ENCODE measurements around the gene SNX5. TPM values are rescaled to one million over a fixed set of nuclear protein-coding genes. Genes with fewer than 3 reads are reported as not detected.

Gene SNX5
- total and polyA plus RNA-seq, 10 of the 15 experiments (the other 5 are each of a cell fraction or from before 2014, with no cell fraction given), result 92.9 to 316 (median 245) TPM

- H3K27me3 ChIP-seq (replicated peaks in 1 of 2; ENCODE audit: control insufficient read depth in 2 of 2, insufficient read depth in 2 of 2, low read length in 1 of 2), result no peaks in the 10 kb centered on the region
- intact Hi-C loops (cut with micrococcal nuclease; ENCODE audit: unreplicated experiment) (no loop called here), in situ Hi-C loops (cut with MboI) (loop anchor here (5.0 kb wide), 1 partner anchor 48 kb away; no protein-coding TSS in a partner anchor)
- H4K20me1 ChIP-seq (ENCODE audit: control insufficient read depth, insufficient read depth), result no peaks in the 10 kb centered on the region
- ATAC-seq (no peak; the same call in 2 of the 3 replicates), FAIRE-seq (no peak), DNase-seq (ENCODE audit: low read depth, low spot score) (no peak)
- no peak overlapping the region for H3K9ac ChIP-seq (ENCODE audit: control insufficient read depth, insufficient read depth, low read length)
- H3K36me3 ChIP-seq (ENCODE audit: control insufficient read depth in 2 of 2, insufficient read depth in 2 of 2, low read length in 1 of 2), result peaks cover 13 to 33% of the 10 kb centered on the region in 2 experiments
- SMC1A ChIA-PET (ENCODE audit: uncharacterized antibody, unreplicated experiment), result interaction anchor here (1.0 to 3.4 kb wide), 7 partner anchors 17 to 436 kb away, joined by 4 to 32 read pairs (median 8); partner anchors contain the start of gene SNX5
- POLR2A ChIA-PET, result no interaction called here
- no peak overlapping the region for H2AFZ ChIP-seq (ENCODE audit: control insufficient read depth, low read depth, low read length)
- no peak overlapping the region for H3K4me2 ChIP-seq (ENCODE audit: control insufficient read depth, insufficient read depth)
- no TSS peak for BruUV-seq (replicated peaks)
- TF ChIP-seq PML (IDR thresholded peaks at IDR 0.05; ENCODE audit: low read length) (peak; percentile 48; the same call in 1 of the 2 replicates), YBX1 (IDR thresholded peaks at IDR 0.05) (no peak), POLR2A (IDR thresholded peaks at IDR 0.05; ENCODE audit: low read depth, low read length) (peak; percentile 63), MTA3 (IDR thresholded peaks at IDR 0.05; ENCODE audit: borderline replicate concordance, low read length) (peak; percentile 15), RCOR1 (conservative IDR thresholded peaks at IDR 0.05; ENCODE audit: low read depth, low read length) (no peak)
- TF ChIP-seq, protein P1, sequence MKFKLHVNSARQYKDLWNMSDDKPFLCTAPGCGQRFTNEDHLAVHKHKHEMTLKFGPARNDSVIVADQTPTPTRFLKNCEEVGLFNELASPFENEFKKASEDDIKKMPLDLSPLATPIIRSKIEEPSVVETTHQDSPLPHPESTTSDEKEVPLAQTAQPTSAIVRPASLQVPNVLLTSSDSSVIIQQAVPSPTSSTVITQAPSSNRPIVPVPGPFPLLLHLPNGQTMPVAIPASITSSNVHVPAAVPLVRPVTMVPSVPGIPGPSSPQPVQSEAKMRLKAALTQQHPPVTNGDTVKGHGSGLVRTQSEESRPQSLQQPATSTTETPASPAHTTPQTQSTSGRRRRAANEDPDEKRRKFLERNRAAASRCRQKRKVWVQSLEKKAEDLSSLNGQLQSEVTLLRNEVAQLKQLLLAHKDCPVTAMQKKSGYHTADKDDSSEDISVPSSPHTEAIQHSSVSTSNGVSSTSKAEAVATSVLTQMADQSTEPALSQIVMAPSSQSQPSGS (IDR thresholded peaks at IDR 0.05; ENCODE audit: low read length), result 0 out of 2 replicates have a peak, but pooled peaks have one; percentile 10
- CTCF ChIA-PET, result interaction anchor here (0.6 to 4.8 kb wide), 7 partner anchors 14 to 404 kb away, joined by 4 to 43 read pairs (median 5); no protein-coding TSS in a partner anchor
- RAD21 ChIA-PET (ENCODE audit: unreplicated experiment), result interaction anchor here (1.0 to 4.3 kb wide), 3 partner anchors 55 to 403 kb away, joined by 3 to 19 read pairs (median 14); partner anchors contain the start of gene RRBP1
- WGBS (ENCODE audit: insufficient coverage, insufficient replicate concordance, low lambda C conversion rate, missing lambda C conversion rate), result 73% methylated on average over 6 of the region's 6 CpGs
- H3K9me3 ChIP-seq (replicated peaks; ENCODE audit: control insufficient read depth, insufficient read depth, low read length), result no peaks in the 10 kb centered on the region
- H3K4me1 ChIP-seq (ENCODE audit: control insufficient read depth, insufficient read depth, low read length), result peaks cover 31% of the 10 kb centered on the region
- H3K4me3 ChIP-seq, result no peak overlapping the region
- H3K27ac ChIP-seq (ENCODE audit: control insufficient read depth, insufficient read depth), result no peak overlapping the region
- peaks cover 4% of the 10 kb centered on the region for H3K79me2 ChIP-seq (ENCODE audit: control insufficient read depth, insufficient read depth, low read length)
Measured at GRCh38 chr20:17940224-17940971, 28.2 kb downstream of the SNX5 start.
